Kidney tubule cell (primary cell): ENCODE measurements around the gene PRPSAP2.

Source experiments
- DNase-seq: peaks from one replicate; pipeline ENCODE4 v3.0.0-alpha.2; 2018; ENCODE audit warnings: low spot score

PRPSAP2 gene

GRCh38 chr17:18889658-18890057 lies 31.7 kb downstream of the PRPSAP2 start:
- peak; percentile 24 for DNase-seq

- DNase-seq: no peak
These were observed 33.6 kb downstream of the PRPSAP2 start for GRCh38 chr17:18891541-18891940.

GRCh38 chr17:18896146-18896545 lies 38.2 kb downstream of the PRPSAP2 start:
- DNase-seq: no peak

- DNase-seq: no peak
These were observed 39.0 kb downstream of the PRPSAP2 start for GRCh38 chr17:18896947-18897346.

GRCh38 chr17:18904482-18904881 lies 46.6 kb downstream of the PRPSAP2 start:
- DNase-seq: no peak

GRCh38 chr17:18905226-18905625 lies 47.3 kb downstream of the PRPSAP2 start:
- no peak for DNase-seq

- no peak for DNase-seq
These were observed 52.4 kb downstream of the PRPSAP2 start for GRCh38 chr17:18910326-18910725.

GRCh38 chr17:18910881-18911280 lies 53.0 kb downstream of the PRPSAP2 start:
- no peak for DNase-seq

GRCh38 chr17:18916816-18917500 lies 59.0 kb downstream of the PRPSAP2 start:
- DNase-seq: peak; percentile 51

- no peak for DNase-seq
These were observed 59.6 kb downstream of the PRPSAP2 start for GRCh38 chr17:18917506-18918032.

- DNase-seq: no peak
These were observed 62.0 kb downstream of the PRPSAP2 start for GRCh38 chr17:18919963-18920362.

- DNase-seq: peak; percentile 59
These were observed 63.0 kb downstream of the PRPSAP2 start for GRCh38 chr17:18920911-18921441.

GRCh38 chr17:18921485-18921884 lies 63.6 kb downstream of the PRPSAP2 start:
- no peak for DNase-seq

GRCh38 chr17:18921912-18922451 lies 64.1 kb downstream of the PRPSAP2 start:
- peak; percentile 92 for DNase-seq

GRCh38 chr17:18922596-18922995 lies 64.7 kb downstream of the PRPSAP2 start:
- DNase-seq: peak; percentile 33

GRCh38 chr17:18925187-18925586 lies 67.3 kb downstream of the PRPSAP2 start:
- DNase-seq: no peak

- no peak for DNase-seq
These were observed 70.7 kb downstream of the PRPSAP2 start for GRCh38 chr17:18928628-18929125.

GRCh38 chr17:18932360-18933055 lies 74.6 kb downstream of the PRPSAP2 start:
- DNase-seq: no peak

- no peak for DNase-seq
These were observed 75.4 kb downstream of the PRPSAP2 start for GRCh38 chr17:18933102-18934058.

- DNase-seq: no peak
These were observed 80.2 kb downstream of the PRPSAP2 start for GRCh38 chr17:18937981-18938691.

GRCh38 chr17:18938692-18939023 lies 80.7 kb downstream of the PRPSAP2 start:
- no peak for DNase-seq
